ENCODE data around the gene VSIG10L.

Gene VSIG10L

GRCh38 chr19:51296336-51297093, 45.4 kb downstream of the VSIG10L start:
- Histone ChIP-seq H3K9me3 (peaks cover under 1% of the 10 kb centered on the region; the same call in 1 of the 2 replicates), H3K27me3 (no peaks in the 10 kb centered on the region), H3K4me2 (peak overlapping the region; percentile 91), H3K27ac (peak overlapping the region; percentile 90; the same call in 1 of the 2 replicates), H3K4me1 (peaks cover 51% of the 10 kb centered on the region), H3K9ac (peak overlapping the region; percentile 78; the same call in 1 of the 2 replicates), H3K36me3 (no peaks in the 10 kb centered on the region), H3K4me3 (no peak overlapping the region), H4K20me1 (no peaks in the 10 kb centered on the region)
- TF ChIP-seq Cebpa-rat (IDR thresholded peaks at IDR 0.05) = no peak

GRCh38 chr19:51295382-51296126, 46.4 kb downstream of the VSIG10L start:
- no peaks in the 10 kb centered on the region for H3K27me3 ChIP-seq
- peak overlapping the region; percentile 78 for H3K9ac ChIP-seq
- peaks cover 56% of the 10 kb centered on the region for H3K4me1 ChIP-seq
- H4K20me1 ChIP-seq = no peaks in the 10 kb centered on the region
- H3K9me3 ChIP-seq = peaks cover 4% of the 10 kb centered on the region; the same call in 1 of the 2 replicates
- H3K27ac ChIP-seq = peak overlapping the region; percentile 90
- H3K4me3 ChIP-seq = peak overlapping the region; percentile 62
- no peak for TF ChIP-seq Cebpa-rat (IDR thresholded peaks at IDR 0.05)
- H3K36me3 ChIP-seq = no peaks in the 10 kb centered on the region
- peak overlapping the region; percentile 91 for H3K4me2 ChIP-seq

- Histone ChIP-seq H3K27me3 (no peaks in the 10 kb centered on the region), H3K4me1 (peaks cover 56% of the 10 kb centered on the region), H3K4me3 (peak overlapping the region; percentile 62), H3K9ac (peak overlapping the region; percentile 78), H3K9me3 (peaks cover 7% of the 10 kb centered on the region; the same call in 1 of the 2 replicates), H3K36me3 (no peaks in the 10 kb centered on the region), H3K27ac (peak overlapping the region; percentile 90), H3K4me2 (peak overlapping the region; percentile 91), H4K20me1 (no peaks in the 10 kb centered on the region)
- TF ChIP-seq Cebpa-rat (IDR thresholded peaks at IDR 0.05) = no peak
Measured at GRCh38 chr19:51294977-51295375, 47.0 kb downstream of the VSIG10L start.

- no peaks in the 10 kb centered on the region for H3K27me3 ChIP-seq
- TF ChIP-seq Cebpa-rat (IDR thresholded peaks at IDR 0.05) = no peak
- peak overlapping the region; percentile 78 for H3K9ac ChIP-seq
- H3K27ac ChIP-seq = peak overlapping the region; percentile 90
- H3K4me3 ChIP-seq = peak overlapping the region; percentile 62
- H3K4me1 ChIP-seq = peaks cover 56% of the 10 kb centered on the region
- peak overlapping the region; percentile 91 for H3K4me2 ChIP-seq
- H3K36me3 ChIP-seq = no peaks in the 10 kb centered on the region
- H3K9me3 ChIP-seq = peaks cover 7% of the 10 kb centered on the region; the same call in 1 of the 2 replicates
- H4K20me1 ChIP-seq = no peaks in the 10 kb centered on the region
Measured at GRCh38 chr19:51294211-51294976, 47.5 kb downstream of the VSIG10L start.

GRCh38 chr19:51293571-51294210, 48.2 kb downstream of the VSIG10L start:
- H3K9ac ChIP-seq = peak overlapping the region; percentile 78

GRCh38 chr19:51292971-51293370, 49.0 kb downstream of the VSIG10L start:
- no peaks in the 10 kb centered on the region for H4K20me1 ChIP-seq
- peak overlapping the region; percentile 91 for H3K4me2 ChIP-seq
- H3K9ac ChIP-seq = peak overlapping the region; percentile 78
- peak overlapping the region; percentile 62 for H3K4me3 ChIP-seq
- peaks cover 7% of the 10 kb centered on the region; the same call in 1 of the 2 replicates for H3K9me3 ChIP-seq
- no peaks in the 10 kb centered on the region for H3K36me3 ChIP-seq
- TF ChIP-seq Cebpa-rat (IDR thresholded peaks at IDR 0.05) = no peak
- H3K4me1 ChIP-seq = peaks cover 56% of the 10 kb centered on the region
- no peaks in the 10 kb centered on the region for H3K27me3 ChIP-seq
- peak overlapping the region; percentile 90 for H3K27ac ChIP-seq

More at GRCh38 chr19:51293571-51294210, 48.2 kb downstream of the VSIG10L start:
- Histone ChIP-seq H4K20me1 (no peaks in the 10 kb centered on the region), H3K27ac (peak overlapping the region; percentile 90), H3K27me3 (no peaks in the 10 kb centered on the region), H3K4me3 (peak overlapping the region; percentile 62), H3K36me3 (no peaks in the 10 kb centered on the region), H3K4me1 (peaks cover 56% of the 10 kb centered on the region), H3K9me3 (peaks cover 7% of the 10 kb centered on the region; the same call in 1 of the 2 replicates), H3K4me2 (peak overlapping the region; percentile 91)
- no peak for TF ChIP-seq Cebpa-rat (IDR thresholded peaks at IDR 0.05)

GRCh38 chr19:51289635-51290034, 52.3 kb downstream of the VSIG10L start:
- Histone ChIP-seq H3K4me3 (no peak overlapping the region), H3K4me1 (peaks cover 36% of the 10 kb centered on the region), H3K9me3 (peaks cover 7% of the 10 kb centered on the region; the same call in 1 of the 2 replicates), H3K27me3 (no peaks in the 10 kb centered on the region), H4K20me1 (no peaks in the 10 kb centered on the region), H3K36me3 (no peaks in the 10 kb centered on the region), H3K27ac (no peak overlapping the region), H3K9ac (no peak overlapping the region), H3K4me2 (no peak overlapping the region)
- TF ChIP-seq Cebpa-rat (IDR thresholded peaks at IDR 0.05) = no peak

GRCh38 chr19:51285682-51286081, 56.3 kb downstream of the VSIG10L start:
- H3K27me3 ChIP-seq = no peaks in the 10 kb centered on the region

GRCh38 chr19:51282335-51282734, 59.6 kb downstream of the VSIG10L start:
- Histone ChIP-seq H3K27ac (no peak overlapping the region), H3K4me3 (no peak overlapping the region), H3K9me3 (peaks cover 17% of the 10 kb centered on the region), H4K20me1 (no peaks in the 10 kb centered on the region), H3K27me3 (no peaks in the 10 kb centered on the region), H3K4me2 (no peak overlapping the region), H3K4me1 (peaks cover 19% of the 10 kb centered on the region), H3K36me3 (no peaks in the 10 kb centered on the region), H3K9ac (no peak overlapping the region)
- no peak for TF ChIP-seq Cebpa-rat (IDR thresholded peaks at IDR 0.05)

More at GRCh38 chr19:51285682-51286081, 56.3 kb downstream of the VSIG10L start:
- Histone ChIP-seq H3K27ac (no peak overlapping the region), H3K36me3 (no peaks in the 10 kb centered on the region), H4K20me1 (no peaks in the 10 kb centered on the region), H3K9me3 (peaks cover 7% of the 10 kb centered on the region), H3K4me1 (no peaks in the 10 kb centered on the region), H3K9ac (no peak overlapping the region), H3K4me2 (no peak overlapping the region), H3K4me3 (no peak overlapping the region)
- TF ChIP-seq Cebpa-rat (IDR thresholded peaks at IDR 0.05) = no peak
